C4-2B (cell line): ENCODE data around the gene HMGN1.

Source experiments
- CTCF ChIP-seq: fragments of 450-650 bp; conservative IDR thresholded peaks from 2 replicates; pipeline ENCODE4 v1.5.1; 2017; ENCODE audit warnings: mild to moderate bottlenecking
- ZFX ChIP-seq: fragments of 450-650 bp; IDR thresholded peaks from 2 replicates; pipeline ENCODE4 v1.6.1; 2017

GRCh38 chr21:39318091-39318959 is 30.6 kb downstream of the HMGN1 start:
- no peak for TF ChIP-seq CTCF
- TF ChIP-seq ZFX = no peak
